GM23338 (cell line): ENCODE measurements around the gene RER1. TPM values are rescaled to one million over a fixed set of nuclear protein-coding genes. Genes with fewer than 3 reads are reported as not detected.

Source experiments
- ATAC-seq: fragments of 200-7000 bp; cut with Tn5 transposase; 3 replicates; pipeline ENCODE4 v1.9.1; 2020
- DNase-seq: peaks from one replicate; pipeline ENCODE4 v3.0.0-alpha.2; 2015; ENCODE audit warnings: low spot score
- H2AFZ ChIP-seq: fragments of 200-600 bp; sonication (generic); 2 replicates; pipeline ENCODE4 v1.8.0; 2016; ENCODE audit warnings: antibody characterized with exemption, mild to moderate bottlenecking, moderate library complexity
- H3F3A ChIP-seq: fragments of 200-600 bp; sonication (generic); replicated peaks from 2 replicates; pipeline ENCODE4 v1.8.0; 2017; ENCODE audit warnings: antibody characterized with exemption, mixed run types, low read depth
- H3K27ac ChIP-seq: fragments of 200-600 bp; sonication (generic); 2 replicates; pipeline ENCODE4 v1.6.1; 2016; ENCODE audit warnings: low read depth
- H3K27me3 ChIP-seq: fragments of 200-600 bp; sonication (generic); 2 replicates; pipeline ENCODE4 v1.8.0; 2016; ENCODE audit warnings: mild to moderate bottlenecking, mixed run types, moderate library complexity; ENCODE audit not compliant: insufficient read depth
- H3K36me3 ChIP-seq: fragments of 200-600 bp; sonication (generic); 2 replicates; pipeline ENCODE4 v1.8.0; 2016; ENCODE audit warnings: mild to moderate bottlenecking; ENCODE audit not compliant: insufficient read depth
- H3K4me1 ChIP-seq: fragments of 200-600 bp; sonication (generic); 2 replicates; pipeline ENCODE4 v1.8.0; 2016; ENCODE audit warnings: mild to moderate bottlenecking, moderate library complexity; ENCODE audit not compliant: insufficient read depth
- H3K4me2 ChIP-seq: fragments of 200-600 bp; sonication (generic); 2 replicates; pipeline ENCODE4 v1.7.1; 2017; ENCODE audit warnings: mixed run types
- H3K4me3 ChIP-seq: fragments of 200-600 bp; sonication (generic); 2 replicates; pipeline ENCODE4 v1.6.1; 2016; ENCODE audit warnings: mixed run types
- H3K79me2 ChIP-seq: fragments of 200-600 bp; sonication (generic); replicated peaks from 2 replicates; pipeline ENCODE4 v1.8.0; 2017; ENCODE audit warnings: mild to moderate bottlenecking; ENCODE audit not compliant: insufficient read depth
- H3K9me2 ChIP-seq: fragments of 200-600 bp; sonication (generic); 2 replicates; pipeline ENCODE4 v1.8.0; 2017; ENCODE audit not compliant: insufficient read depth
- H4K20me1 ChIP-seq: fragments of 200-600 bp; sonication (generic); replicated peaks from 2 replicates; pipeline ENCODE4 v1.8.0; 2017; ENCODE audit warnings: mild to moderate bottlenecking; ENCODE audit not compliant: insufficient read depth
- H3K27ac Mint-ChIP-seq: 2 replicates; pipeline ENCODE4 v1.8.0; 2020; ENCODE audit warnings: inconsistent platforms, mild to moderate bottlenecking, moderate library complexity, mixed read lengths
- H3K27me3 Mint-ChIP-seq: 3 replicates; pipeline ENCODE4 v1.8.0; 2022; ENCODE audit warnings: low read depth, mild to moderate bottlenecking, moderate library complexity, mixed read lengths, inconsistent platforms; ENCODE audit not compliant: insufficient read depth, poor library complexity
- H3K36me3 Mint-ChIP-seq: 3 replicates; pipeline ENCODE4 v1.8.0; 2021; ENCODE audit warnings: low read depth, mild to moderate bottlenecking, inconsistent platforms, moderate library complexity, mixed read lengths
- H3K4me1 Mint-ChIP-seq: 3 replicates; pipeline ENCODE4 v1.8.0; 2020; ENCODE audit warnings: mild to moderate bottlenecking, inconsistent platforms, mixed read lengths
- H3K4me3 Mint-ChIP-seq: 3 replicates; pipeline ENCODE4 v1.8.0; 2021; ENCODE audit warnings: moderate library complexity, mild to moderate bottlenecking, inconsistent platforms, mixed read lengths
- H3K9me3 Mint-ChIP-seq: 3 replicates; pipeline ENCODE4 v1.8.0; 2020; ENCODE audit warnings: moderate library complexity, mild to moderate bottlenecking, inconsistent platforms, mixed read lengths
- CREB1 ChIP-seq: fragments of 250-450 bp; sonication (Bioruptor Pico); IDR thresholded peaks from 2 replicates; pipeline ENCODE4 v1.5.0; 2020; ENCODE audit warnings: low read depth, mild to moderate bottlenecking, moderate library complexity
- EZH2 ChIP-seq: fragments of 200-600 bp; sonication (generic); IDR thresholded peaks from one replicate; pipeline ENCODE4 v1.8.0; 2017; ENCODE audit warnings: antibody characterized with exemption, mild to moderate bottlenecking, low read depth; ENCODE audit not compliant: unreplicated experiment
- EZH2phosphoT487 ChIP-seq: fragments of 200-600 bp; sonication (generic); IDR thresholded peaks from one replicate; pipeline ENCODE4 v1.8.1; 2018; ENCODE audit warnings: antibody characterized with exemption; ENCODE audit not compliant: unreplicated experiment
- JUNB ChIP-seq: IDR thresholded peaks from one replicate; pipeline ENCODE4 v1.6.1; 2016; ENCODE audit warnings: antibody characterized with exemption; ENCODE audit not compliant: unreplicated experiment
- NANOG ChIP-seq: IDR thresholded peaks from 2 replicates; pipeline ENCODE4 v1.6.1; 2016; ENCODE audit warnings: antibody characterized with exemption, borderline replicate concordance
- REST ChIP-seq: IDR thresholded peaks from one replicate; pipeline ENCODE4 v1.6.1; 2018; ENCODE audit warnings: antibody characterized with exemption; ENCODE audit not compliant: unreplicated experiment
- STAT1 ChIP-seq: IDR thresholded peaks from one replicate; pipeline ENCODE4 v1.6.1; 2016; ENCODE audit warnings: antibody characterized with exemption; ENCODE audit not compliant: unreplicated experiment
- ZNF114 ChIP-seq: fragments of 250-450 bp; sonication (Bioruptor Pico); IDR thresholded peaks from 2 replicates; pipeline ENCODE4 v1.5.0; 2020; ENCODE audit warnings: mild to moderate bottlenecking, moderate library complexity
- ZNF331 ChIP-seq: fragments of 250-450 bp; sonication (Bioruptor Pico); IDR thresholded peaks from 2 replicates; pipeline ENCODE4 v1.5.0; 2020; ENCODE audit warnings: low read depth, mild to moderate bottlenecking, moderate library complexity
- ZNF462 ChIP-seq: fragments of 250-450 bp; sonication (Bioruptor Pico); IDR thresholded peaks from 2 replicates; pipeline ENCODE4 v1.5.0; 2020; ENCODE audit warnings: mild to moderate bottlenecking, moderate library complexity
- polyA plus RNA-seq: library from polyadenylated mRNA; unstranded; fragments of >200 nt; fragmentation: Nextera tagmentation; extraction: Ambion mirVana; gene quantifications from 2 replicates; pipeline ENCODE4 v1.2.1, GENCODE V29; 2016
- total RNA-seq: library from RNA; depleted of rRNA; stranded (reverse); fragments of >200 nt; shearing (Covaris generic); gene quantifications from 2 replicates; pipeline ENCODE4 v1.2.3, GENCODE V29; 2014

The RER1 gene
- total and polyA plus RNA-seq, 2 experiments from 2014 or later = 58.4 to 99.5 TPM

GRCh38 chr1:2391931-2392509, 379 bp downstream of the RER1 start (continued):
- TF ChIP-seq ZNF462 = no peak
- no peak for TF ChIP-seq JUNB
- no peak for TF ChIP-seq REST
- TF ChIP-seq ZNF331 (CRISPR knock-in tag) = no peak
- TF ChIP-seq STAT1 = no peak

- peak overlapping the region; percentile 94 for H3K4me2 ChIP-seq
- Mint-ChIP-seq H3K4me1 (peaks cover 17% of the 10 kb centered on the region), H3K27me3 (peaks cover 6% of the 10 kb centered on the region), H3K27ac (no peak overlapping the region), H3K4me3 (peak overlapping the region; percentile 90), H3K36me3 (peaks cover 27% of the 10 kb centered on the region), H3K9me3 (no peaks in the 10 kb centered on the region)
- H3K4me3 ChIP-seq = peak overlapping the region; percentile 93
- H3K27me3 ChIP-seq = no peaks in the 10 kb centered on the region
- ATAC-seq = no peak
- no peaks in the 10 kb centered on the region; the same call in 1 of the 2 replicates for H3K4me1 ChIP-seq
- H3K36me3 ChIP-seq = no peaks in the 10 kb centered on the region; the same call in 1 of the 2 replicates
- peaks cover 6% of the 10 kb centered on the region; the same call in 1 of the 2 replicates for H3F3A ChIP-seq
- peaks cover 15% of the 10 kb centered on the region for H4K20me1 ChIP-seq
- H2AFZ ChIP-seq = no peak overlapping the region
- H3K27ac ChIP-seq = no peak overlapping the region
- TF ChIP-seq ZNF114 (CRISPR knock-in tag) (no peak), EZH2phosphoT487 (no peak), ZNF331 (CRISPR knock-in tag) (no peak), NANOG (no peak), REST (no peak), EZH2 (no peak), JUNB (no peak), CREB1 (CRISPR knock-in tag) (no peak)
- H3K9me2 ChIP-seq = no peaks in the 10 kb centered on the region
- DNase-seq = no peak
- peaks cover 46% of the 10 kb centered on the region for H3K79me2 ChIP-seq
These were observed 1.0 kb downstream of the RER1 start for GRCh38 chr1:2392686-2393085.
